NCI-H1930 (cell line): ENCODE measurements around the gene RNF166.

Source experiments
- DNase-seq, 2 experiments: peaks; one replicate each; lab custom pipeline; 2025; lab: John Stamatoyannopoulos, UW

Gene RNF166

GRCh38 chr16:88723911-88724310, 17.7 kb upstream of the RNF166 start:
- DNase-seq, result no peak

GRCh38 chr16:88723507-88723887, 17.3 kb upstream of the RNF166 start:
- no peak for DNase-seq

- no peak for DNase-seq
Measured at GRCh38 chr16:88722784-88723506, 16.7 kb upstream of the RNF166 start.

- DNase-seq, result no peak
Measured at GRCh38 chr16:88721815-88722755, 15.9 kb upstream of the RNF166 start.

GRCh38 chr16:88721236-88721635, 15.0 kb upstream of the RNF166 start:
- DNase-seq, result no peak

GRCh38 chr16:88720396-88720970, 14.3 kb upstream of the RNF166 start:
- DNase-seq, result no peak

GRCh38 chr16:88719933-88720296, 13.7 kb upstream of the RNF166 start:
- no peak for DNase-seq

GRCh38 chr16:88719267-88719932, 13.2 kb upstream of the RNF166 start:
- no peak for DNase-seq

GRCh38 chr16:88718178-88718577, 12.0 kb upstream of the RNF166 start:
- DNase-seq, result no peak

- DNase-seq, result no peak
Measured at GRCh38 chr16:88716601-88717001, 10.4 kb upstream of the RNF166 start.

GRCh38 chr16:88716201-88716600, 10.0 kb upstream of the RNF166 start:
- no peak for DNase-seq

GRCh38 chr16:88715312-88716190, 9.3 kb upstream of the RNF166 start:
- DNase-seq, result no peak

GRCh38 chr16:88714420-88715302, 8.5 kb upstream of the RNF166 start:
- no peak for DNase-seq

- no peak for DNase-seq
Measured at GRCh38 chr16:88713568-88714419, 7.6 kb upstream of the RNF166 start.

- no peak for DNase-seq
Measured at GRCh38 chr16:88713054-88713453, 6.8 kb upstream of the RNF166 start.

GRCh38 chr16:88712362-88712979, 6.3 kb upstream of the RNF166 start:
- no peak for DNase-seq

GRCh38 chr16:88711750-88712340, 5.6 kb upstream of the RNF166 start:
- no peak for DNase-seq

- no peak for DNase-seq
Measured at GRCh38 chr16:88710556-88710955, 4.3 kb upstream of the RNF166 start.
